DOHH2 (cell line): ENCODE data around the gene SEMA3D.

Experiments used
- CTCF ChIP-seq: fragments of 200-600 bp; sonication (generic); IDR thresholded peaks from one replicate; pipeline ENCODE4 v1.5.1; 2014; ENCODE audit warnings: antibody characterized with exemption, mild to moderate bottlenecking, low read depth, low read length; ENCODE audit not compliant: poor library complexity, severe bottlenecking
- EZH2phosphoT487 ChIP-seq: fragments of 200-600 bp; sonication (generic); IDR thresholded peaks from 2 replicates; pipeline ENCODE4 v1.6.1; 2017; ENCODE audit warnings: borderline replicate concordance, mild to moderate bottlenecking, antibody characterized with exemption, low read length, moderate library complexity, mixed read lengths

DNA sequence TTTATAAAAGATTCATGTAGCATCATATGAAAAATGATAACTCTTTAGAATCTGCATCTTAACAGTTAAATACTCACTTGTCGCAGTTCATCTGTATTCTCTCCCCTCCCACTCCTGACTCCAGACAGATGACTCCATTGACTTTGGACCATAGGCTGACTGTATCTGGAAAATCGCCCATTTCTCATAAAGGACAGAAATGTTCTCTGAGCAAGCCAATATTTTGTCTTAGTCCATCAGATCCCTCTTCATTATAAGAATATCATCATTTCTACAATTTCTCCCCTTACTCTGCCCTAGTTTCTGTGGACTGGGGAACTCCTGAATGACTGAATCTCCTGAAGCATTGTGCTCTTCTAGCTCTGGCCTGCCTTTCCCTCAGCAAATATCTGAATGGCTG, 125.4 kb downstream of the SEMA3D start:
- no peak for TF ChIP-seq CTCF
- TF ChIP-seq EZH2phosphoT487, result no peak
